WERI-Rb-1 (cell line): ENCODE results near the gene C20orf202.

ENCODE experiments used
- DNase-seq: peaks from one replicate; pipeline ENCODE4 v3.0.0-alpha.2; 2020
- H3K27ac ChIP-seq: fragments of 250-450 bp; sonication (Bioruptor Pico); 2 replicates; pipeline ENCODE4 v1.5.1; 2020; ENCODE audit warnings: mild to moderate bottlenecking, moderate library complexity
- H3K27me3 ChIP-seq: fragments of 250-450 bp; sonication (Bioruptor Pico); 2 replicates; pipeline ENCODE4 v1.5.1; 2021; ENCODE audit warnings: mild to moderate bottlenecking, low read depth, moderate library complexity; ENCODE audit not compliant: insufficient read depth, severe bottlenecking
- H3K36me3 ChIP-seq: fragments of 250-450 bp; sonication (Bioruptor Pico); 2 replicates; pipeline ENCODE4 v1.5.1; 2020; ENCODE audit warnings: mild to moderate bottlenecking, moderate library complexity
- H3K4me3 ChIP-seq: 2 replicates; pipeline ENCODE4 v1.5.1; 2011; ENCODE audit warnings: low read depth, mild to moderate bottlenecking, control low read depth, low read length
- H3K9me3 ChIP-seq: fragments of 250-450 bp; sonication (Bioruptor Pico); 2 replicates; pipeline ENCODE4 v1.5.1; 2021; ENCODE audit warnings: mild to moderate bottlenecking, moderate library complexity; ENCODE audit not compliant: severe bottlenecking
- TF ChIP-seq, protein P1 (sequence below): IDR thresholded peaks from 2 replicates; pipeline ENCODE4 v1.5.1; 2011; ENCODE audit warnings: low read depth, mild to moderate bottlenecking, control low read depth, inconsistent platforms, low read length

C20orf202 gene

DNA sequence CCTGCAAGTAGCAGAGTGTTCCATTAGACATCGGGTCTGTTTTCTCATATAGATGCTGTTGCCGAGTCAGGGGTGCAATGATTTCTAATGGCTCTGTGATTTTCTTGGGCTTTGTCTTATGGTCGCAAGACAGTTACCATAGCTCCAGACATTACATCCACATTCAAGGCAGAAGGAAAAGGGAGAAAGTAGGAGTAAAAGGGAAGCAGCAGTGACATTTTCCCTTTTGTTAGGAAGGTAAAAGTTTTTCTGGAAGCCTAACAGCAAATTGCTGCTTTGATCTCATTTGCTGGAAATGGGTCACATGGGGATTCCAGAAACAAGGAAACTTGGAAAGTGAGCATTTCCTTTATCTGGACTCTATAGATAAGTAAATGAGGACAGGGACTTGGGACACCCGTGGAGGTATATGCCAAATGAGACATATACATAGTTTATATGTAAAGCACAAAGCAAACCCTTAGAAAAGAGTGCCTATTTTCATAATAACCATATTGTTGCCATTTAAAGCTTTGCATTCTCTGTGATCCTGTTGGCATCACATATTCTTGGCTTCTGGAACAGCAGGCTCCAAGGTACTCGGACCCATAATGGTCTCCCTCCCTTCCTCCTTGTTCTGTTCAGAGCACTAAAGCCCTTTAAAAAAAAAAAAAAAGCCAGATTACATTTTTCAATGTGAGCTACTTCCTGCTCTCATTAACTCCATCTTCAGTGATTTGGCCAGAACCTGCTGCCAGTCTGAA lies at the start of gene C20orf202:
C20orf202 (plus strand) TSS at position 693 of the 743 bp plus-strand sequence. CDS start 132 bp downstream, outside the sequence.
- Histone ChIP-seq H3K36me3 (no peaks in the 10 kb centered on the region), H3K27ac (no peak within 1 kb of the TSS), H3K9me3 (no peaks in the 10 kb centered on the region), H3K27me3 (no peaks in the 10 kb centered on the region), H3K4me3 (no peak within 1 kb of the TSS)
- TF ChIP-seq, protein P1, sequence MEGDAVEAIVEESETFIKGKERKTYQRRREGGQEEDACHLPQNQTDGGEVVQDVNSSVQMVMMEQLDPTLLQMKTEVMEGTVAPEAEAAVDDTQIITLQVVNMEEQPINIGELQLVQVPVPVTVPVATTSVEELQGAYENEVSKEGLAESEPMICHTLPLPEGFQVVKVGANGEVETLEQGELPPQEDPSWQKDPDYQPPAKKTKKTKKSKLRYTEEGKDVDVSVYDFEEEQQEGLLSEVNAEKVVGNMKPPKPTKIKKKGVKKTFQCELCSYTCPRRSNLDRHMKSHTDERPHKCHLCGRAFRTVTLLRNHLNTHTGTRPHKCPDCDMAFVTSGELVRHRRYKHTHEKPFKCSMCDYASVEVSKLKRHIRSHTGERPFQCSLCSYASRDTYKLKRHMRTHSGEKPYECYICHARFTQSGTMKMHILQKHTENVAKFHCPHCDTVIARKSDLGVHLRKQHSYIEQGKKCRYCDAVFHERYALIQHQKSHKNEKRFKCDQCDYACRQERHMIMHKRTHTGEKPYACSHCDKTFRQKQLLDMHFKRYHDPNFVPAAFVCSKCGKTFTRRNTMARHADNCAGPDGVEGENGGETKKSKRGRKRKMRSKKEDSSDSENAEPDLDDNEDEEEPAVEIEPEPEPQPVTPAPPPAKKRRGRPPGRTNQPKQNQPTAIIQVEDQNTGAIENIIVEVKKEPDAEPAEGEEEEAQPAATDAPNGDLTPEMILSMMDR = no peak
- no peak for DNase-seq

DNA sequence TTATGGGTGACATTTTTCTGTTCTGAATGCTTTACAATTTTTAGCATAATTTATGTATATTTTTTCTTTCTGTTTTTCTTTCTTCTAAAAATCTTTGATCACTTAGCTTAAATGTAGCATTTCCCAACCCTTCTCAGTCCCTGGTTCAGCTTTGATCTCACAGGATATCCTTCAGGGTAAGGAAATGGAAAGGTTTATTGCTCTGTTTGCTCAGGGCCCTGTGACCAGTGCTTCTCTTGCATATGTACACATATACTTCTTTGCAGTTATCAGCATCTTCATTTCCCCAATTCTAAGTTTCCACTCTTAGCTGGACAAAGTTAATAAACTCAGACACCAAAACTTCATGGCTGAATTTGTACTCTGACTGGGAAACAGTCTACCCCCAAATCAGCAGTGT lies 49.0 kb upstream of the C20orf202 start:
- Histone ChIP-seq H3K4me3 (no peak overlapping the region), H3K36me3 (peaks cover 12% of the 10 kb centered on the region), H3K27me3 (no peaks in the 10 kb centered on the region), H3K9me3 (no peaks in the 10 kb centered on the region), H3K27ac (no peak overlapping the region)
- TF ChIP-seq, protein P1 = no peak
- no peak for DNase-seq

DNA sequence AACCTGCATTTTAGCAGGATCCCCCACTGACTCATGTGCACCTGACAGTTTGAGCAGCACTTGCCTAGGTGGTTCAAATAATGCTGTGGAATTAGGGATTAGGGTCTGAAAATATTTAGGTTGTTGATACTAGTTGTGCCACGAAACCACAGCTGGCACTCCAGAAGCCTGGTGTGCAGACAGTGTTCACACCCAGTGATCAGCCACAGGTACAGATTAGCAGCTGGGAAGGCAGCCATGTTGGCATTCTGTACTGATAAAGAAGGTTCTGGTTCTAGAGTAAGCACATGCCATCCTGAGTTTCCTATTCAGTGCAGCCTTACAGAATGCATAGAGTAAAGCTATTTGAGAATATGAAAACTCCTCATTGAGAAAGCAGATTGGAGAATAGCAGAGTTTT lies 48.6 kb upstream of the C20orf202 start:
- DNase-seq = no peak
- no peaks in the 10 kb centered on the region for H3K27me3 ChIP-seq
- peaks cover 10% of the 10 kb centered on the region for H3K36me3 ChIP-seq
- no peaks in the 10 kb centered on the region for H3K9me3 ChIP-seq
- H3K4me3 ChIP-seq = no peak overlapping the region
- H3K27ac ChIP-seq = no peak overlapping the region
- TF ChIP-seq, protein P1 = no peak

DNA sequence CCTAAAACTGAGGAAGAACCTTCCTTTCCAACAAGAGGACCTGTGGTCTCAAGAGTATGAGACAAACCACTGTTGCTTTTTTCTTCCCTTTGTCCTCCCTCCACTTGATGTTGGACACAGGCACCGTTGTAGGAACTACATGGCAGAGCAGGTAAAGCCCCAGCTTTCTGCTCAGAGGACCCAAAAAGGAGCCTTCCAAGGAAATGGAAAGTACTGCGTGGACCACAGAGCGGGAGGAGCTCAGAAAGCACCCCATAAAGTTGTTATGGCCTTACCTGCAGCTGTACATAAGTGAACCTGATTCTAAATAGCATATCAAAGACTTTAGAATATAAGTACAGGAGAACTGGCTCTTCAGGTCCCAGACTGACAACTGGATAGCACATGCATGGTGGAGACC lies 47.9 kb upstream of the C20orf202 start:
- TF ChIP-seq, protein P1 = no peak
- H3K4me3 ChIP-seq = no peak overlapping the region
- no peak overlapping the region for H3K27ac ChIP-seq
- H3K27me3 ChIP-seq = no peaks in the 10 kb centered on the region
- H3K9me3 ChIP-seq = no peaks in the 10 kb centered on the region
- H3K36me3 ChIP-seq = peaks cover 10% of the 10 kb centered on the region
- no peak for DNase-seq

DNA sequence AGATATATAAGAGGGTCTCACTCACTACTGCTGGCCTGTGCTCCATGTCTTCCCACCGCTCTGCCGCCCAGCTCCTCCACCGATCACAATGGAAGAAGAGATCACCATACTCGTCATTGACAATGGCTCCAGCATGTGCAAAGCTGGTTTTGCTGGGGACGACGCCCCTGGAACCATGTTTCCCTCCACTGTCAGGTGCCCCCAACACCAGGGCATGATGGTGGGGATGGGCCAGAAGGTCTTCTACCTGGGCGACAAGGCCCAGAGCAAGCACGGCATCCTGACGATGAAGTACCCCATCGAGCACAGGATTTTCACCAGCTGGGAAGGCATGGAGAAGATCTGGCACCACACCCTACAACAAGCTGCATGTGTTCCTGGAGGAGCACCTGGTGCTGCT lies 42.8 kb upstream of the C20orf202 start:
- no peak overlapping the region for H3K4me3 ChIP-seq
- DNase-seq = no peak
- H3K36me3 ChIP-seq = peaks cover 32% of the 10 kb centered on the region
- TF ChIP-seq, protein P1 = no peak
- H3K9me3 ChIP-seq = no peaks in the 10 kb centered on the region
- H3K27ac ChIP-seq = no peak overlapping the region
- no peaks in the 10 kb centered on the region for H3K27me3 ChIP-seq

DNA sequence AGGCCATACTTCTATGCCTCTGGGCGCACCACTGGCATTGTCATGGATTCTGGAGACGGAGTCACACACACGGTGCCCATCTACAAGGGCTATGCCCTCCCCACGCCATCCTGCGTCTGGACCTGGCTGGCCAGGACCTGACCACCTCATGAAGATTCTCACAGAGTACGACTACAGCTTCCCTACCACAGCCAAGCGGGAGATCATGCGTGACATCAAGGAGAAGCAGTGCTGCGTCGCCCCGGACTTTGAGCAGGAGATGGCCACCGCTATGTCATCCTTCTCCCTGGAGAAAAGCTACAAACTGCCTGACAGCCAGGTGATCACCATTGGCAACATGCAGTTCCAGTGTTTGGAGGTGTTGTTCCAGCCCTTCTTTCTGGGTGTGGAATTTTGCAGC lies 42.3 kb upstream of the C20orf202 start:
- no peak for DNase-seq
- TF ChIP-seq, protein P1 = no peak
- Histone ChIP-seq H3K36me3 (peaks cover 36% of the 10 kb centered on the region), H3K27me3 (no peaks in the 10 kb centered on the region), H3K4me3 (no peak overlapping the region), H3K27ac (no peak overlapping the region), H3K9me3 (no peaks in the 10 kb centered on the region)
